NCI-H510A treated with DMSO at 0.1 percent for 48 hours (cell line): ENCODE measurements around the gene CDH19.
"Not testable (repeated sequence)": the region's sequence is repeated elsewhere in the genome, so short reads cannot be mapped to it uniquely, and the experiment has no call there.

ENCODE experiments used
- DNase-seq: peaks from one replicate; lab custom pipeline; 2025; lab: John Stamatoyannopoulos, UW

The CDH19 gene

DNA sequence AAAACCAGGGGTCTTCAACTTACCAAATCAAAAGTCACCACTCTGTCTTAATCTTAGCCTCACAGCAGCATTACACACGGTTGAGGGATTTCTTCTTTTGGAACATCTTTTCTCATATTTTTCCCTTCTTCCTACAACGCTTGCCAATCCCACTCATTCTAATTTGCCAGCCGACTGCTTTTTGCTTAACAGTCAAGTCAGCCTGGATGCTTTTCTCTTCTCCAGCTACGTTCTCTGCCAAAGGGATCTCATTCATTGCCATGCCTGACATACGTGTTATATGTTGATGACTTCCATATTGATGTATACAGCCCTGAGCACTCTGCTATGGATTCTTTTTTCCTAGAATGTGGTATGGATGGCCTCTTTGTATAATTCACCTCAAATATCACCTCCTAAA lies 37.3 kb downstream of the CDH19 start:
- DNase-seq = no peak

DNA sequence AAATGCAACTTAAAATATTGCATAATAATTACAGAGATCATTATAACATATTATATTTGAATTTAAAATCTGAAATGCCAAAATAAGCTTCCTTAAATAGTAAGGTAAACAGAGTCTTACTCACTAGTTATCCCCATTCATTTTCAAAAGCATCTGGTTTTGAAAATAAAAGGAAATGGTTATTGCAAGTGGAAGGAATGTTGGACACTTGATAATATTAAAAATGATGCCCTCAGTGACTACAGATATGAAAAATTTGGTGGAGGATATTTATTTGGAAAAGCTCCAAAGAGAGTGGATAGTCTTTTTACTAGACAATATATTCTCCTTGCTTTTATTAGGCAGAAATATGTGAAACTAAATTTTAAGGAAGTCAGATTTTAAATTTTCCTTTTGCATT lies 39.7 kb downstream of the CDH19 start:
- no peak for DNase-seq

DNA sequence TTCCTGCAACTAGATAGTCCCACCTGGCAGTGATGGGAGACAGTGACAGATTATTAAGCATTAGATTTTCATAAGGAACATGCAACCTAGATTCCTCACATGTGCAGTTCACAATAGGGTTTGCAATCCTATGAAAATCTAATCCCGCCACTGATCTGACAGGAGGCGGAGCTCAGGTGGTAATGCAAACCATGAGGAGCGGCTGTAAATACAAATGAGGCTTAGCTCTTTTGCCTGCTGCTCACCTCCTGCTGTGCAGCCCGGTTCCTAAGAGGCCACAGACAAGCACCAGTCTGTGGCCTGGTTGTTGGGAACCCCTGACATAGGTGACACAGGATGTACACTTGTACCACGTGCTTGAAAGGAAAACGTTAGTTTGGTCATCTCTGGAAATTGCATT lies 41.6 kb downstream of the CDH19 start:
- no peak for DNase-seq

DNA sequence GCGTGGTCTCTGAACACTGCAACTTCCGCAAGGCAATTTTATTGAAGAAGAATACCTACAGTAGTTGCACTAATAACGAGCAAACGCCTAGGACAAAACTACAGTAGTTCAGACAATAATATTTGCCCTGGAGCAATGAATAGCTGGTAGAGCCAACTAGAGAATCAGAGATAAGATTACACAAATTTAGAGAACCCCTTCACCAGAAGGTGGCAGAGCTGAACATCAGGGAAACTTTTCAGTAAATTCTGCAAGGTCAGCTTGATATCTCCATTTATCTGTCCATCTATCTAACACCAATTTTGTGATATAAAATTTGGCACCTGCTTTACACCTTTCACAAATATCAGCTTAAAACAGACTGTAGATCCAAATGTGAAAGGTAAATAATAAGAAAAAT lies 43.8 kb downstream of the CDH19 start:
- no peak for DNase-seq

DNA sequence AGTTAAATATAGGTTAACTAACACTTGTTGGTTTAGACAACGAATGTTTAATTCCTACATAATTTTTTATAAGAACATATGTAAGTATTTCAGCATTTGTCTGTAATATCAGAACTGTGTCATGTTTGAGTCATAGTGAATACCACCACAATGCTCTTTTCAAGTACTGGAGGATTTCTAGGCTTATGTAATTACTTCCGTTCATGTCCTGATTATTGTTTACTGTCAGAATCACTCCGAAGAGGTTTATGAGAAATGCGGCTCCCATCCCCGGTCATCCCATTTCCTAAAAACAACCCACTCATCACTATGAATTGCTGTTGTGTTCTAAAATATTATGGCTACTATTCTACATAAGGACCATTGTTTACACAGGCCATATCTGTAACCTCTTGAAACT lies 45.1 kb downstream of the CDH19 start:
- DNase-seq = no peak

DNA sequence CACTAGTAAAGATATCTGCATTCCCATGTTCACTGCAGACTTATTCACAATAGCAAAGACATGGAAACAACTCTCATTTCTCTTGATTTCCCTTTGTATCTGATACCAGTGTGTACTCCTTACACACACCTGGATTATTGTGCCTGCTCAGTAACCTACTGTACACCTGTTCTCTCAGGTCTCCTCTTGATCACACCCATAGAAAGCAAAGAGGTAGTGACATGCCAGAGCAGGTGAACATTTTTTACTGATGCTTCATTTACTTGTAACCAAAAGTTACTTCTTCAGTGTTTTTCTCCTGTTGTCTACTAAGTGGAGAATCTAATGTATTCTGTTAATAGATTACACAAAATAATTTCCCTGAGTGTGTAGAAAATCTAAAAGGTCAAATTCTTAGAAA lies 46.8 kb downstream of the CDH19 start:
- no peak for DNase-seq

DNA sequence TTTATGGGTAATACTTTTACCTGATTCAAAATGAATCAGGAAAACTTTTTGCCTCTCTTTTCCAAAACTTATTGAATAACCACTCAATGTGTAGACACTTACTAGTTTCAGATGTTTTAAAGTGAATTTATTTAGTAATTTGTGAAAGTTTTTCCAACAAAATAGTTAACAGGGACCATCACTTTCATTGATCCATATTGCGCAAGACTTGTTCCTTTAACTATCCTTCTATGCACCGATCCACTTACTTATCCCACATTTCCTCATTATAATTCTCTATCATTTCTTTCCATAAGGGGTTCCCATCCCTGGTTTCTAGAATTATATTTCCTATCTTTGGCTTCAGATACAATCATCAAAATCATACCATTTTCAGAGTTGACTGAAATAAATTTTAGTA lies 48.3 kb downstream of the CDH19 start:
- DNase-seq = no peak

DNA sequence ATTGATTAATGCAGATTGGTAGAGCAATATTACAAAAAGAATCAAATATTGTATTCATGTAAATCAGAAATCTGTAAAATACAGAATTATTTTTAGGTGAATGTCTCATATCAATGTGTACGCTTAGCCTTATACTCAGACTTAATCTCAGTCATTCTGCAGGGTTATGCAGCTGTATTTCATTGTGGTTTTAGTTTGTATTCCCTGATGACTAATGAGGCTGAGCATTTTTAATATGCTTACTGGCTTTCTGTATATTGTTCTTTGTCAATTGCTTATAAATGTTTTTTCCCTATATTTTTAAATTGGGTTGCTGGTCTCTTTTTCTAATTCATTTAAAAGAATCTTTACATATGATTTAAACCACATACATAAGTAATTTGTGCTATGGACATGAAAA lies 50.1 kb downstream of the CDH19 start:
- no peak for DNase-seq

DNA sequence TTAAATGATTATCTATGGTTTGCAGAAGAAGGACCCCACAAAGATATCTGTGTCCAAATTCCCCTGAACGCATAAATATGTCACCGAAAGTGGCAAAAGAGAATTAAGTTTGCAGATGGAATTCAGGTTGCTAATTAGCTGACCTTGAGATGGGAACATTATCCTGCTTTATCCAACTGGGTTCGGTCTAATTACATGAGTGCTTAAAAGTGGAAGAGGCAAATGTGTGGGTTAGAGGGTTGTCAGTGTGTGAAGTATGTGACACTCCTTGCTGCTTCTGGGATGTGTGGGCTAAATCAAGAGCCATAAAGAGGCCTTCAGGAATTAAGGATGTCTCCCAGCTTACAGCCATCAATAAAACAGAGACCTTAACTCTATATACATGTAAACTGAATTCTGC lies 53.5 kb downstream of the CDH19 start:
- no peak for DNase-seq

DNA sequence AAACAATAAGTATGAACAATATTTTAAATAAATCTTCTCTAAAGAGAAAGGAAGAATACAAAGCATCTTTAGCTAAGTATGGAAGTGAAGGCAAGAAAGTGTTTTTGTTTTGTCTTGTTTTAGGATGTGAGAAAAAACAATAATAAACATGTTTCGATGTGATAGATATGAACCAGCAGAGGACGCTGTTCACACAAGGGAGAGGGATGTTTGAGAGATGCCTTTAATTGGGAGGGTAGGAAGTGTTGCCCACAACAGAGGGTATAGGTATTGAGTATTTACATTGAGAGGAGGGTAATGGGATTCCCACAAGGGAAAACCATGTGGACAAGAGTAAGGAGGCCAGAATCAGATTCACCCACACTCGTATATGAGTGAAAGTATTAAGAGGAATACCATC lies 55.1 kb downstream of the CDH19 start:
- no peak for DNase-seq

DNA sequence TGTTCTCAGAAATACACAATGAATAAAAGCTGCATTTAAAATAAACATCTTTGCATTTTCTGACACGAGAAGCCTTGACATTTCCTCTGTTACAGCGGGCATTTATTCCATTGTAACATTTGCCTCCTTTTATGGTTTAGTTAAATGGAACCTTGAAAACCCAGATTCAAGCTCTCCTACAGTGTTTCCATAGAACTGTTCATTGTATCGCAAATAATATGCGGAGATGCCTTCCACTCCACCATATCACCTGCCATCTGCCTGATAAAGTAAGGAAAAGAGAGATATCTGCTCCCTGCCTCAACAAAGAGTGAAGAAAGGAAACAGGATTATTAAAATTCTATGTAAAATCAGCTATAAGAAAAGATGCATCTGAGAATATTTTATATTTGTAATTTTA lies 69.8 kb downstream of the CDH19 start:
- DNase-seq = no peak

DNA sequence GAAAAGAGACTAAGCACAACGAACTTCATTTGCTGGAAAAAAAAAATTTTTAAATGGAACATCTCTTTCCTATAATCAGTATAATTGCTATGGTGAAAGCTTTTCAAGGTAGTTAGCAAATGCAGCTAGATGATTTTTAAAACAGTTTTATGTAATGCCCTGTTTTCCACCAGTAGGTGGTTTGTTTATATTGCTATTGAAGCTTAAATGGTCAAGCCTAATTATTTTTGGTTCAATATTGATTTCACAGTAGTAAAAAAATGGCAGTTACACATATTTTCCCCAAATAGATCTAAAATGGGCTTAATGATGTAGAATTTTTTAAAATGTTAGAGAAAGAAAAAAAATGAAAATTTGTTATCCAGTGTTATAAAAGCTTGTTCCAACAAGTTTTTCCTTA lies 70.2 kb downstream of the CDH19 start:
- DNase-seq = no peak

DNA sequence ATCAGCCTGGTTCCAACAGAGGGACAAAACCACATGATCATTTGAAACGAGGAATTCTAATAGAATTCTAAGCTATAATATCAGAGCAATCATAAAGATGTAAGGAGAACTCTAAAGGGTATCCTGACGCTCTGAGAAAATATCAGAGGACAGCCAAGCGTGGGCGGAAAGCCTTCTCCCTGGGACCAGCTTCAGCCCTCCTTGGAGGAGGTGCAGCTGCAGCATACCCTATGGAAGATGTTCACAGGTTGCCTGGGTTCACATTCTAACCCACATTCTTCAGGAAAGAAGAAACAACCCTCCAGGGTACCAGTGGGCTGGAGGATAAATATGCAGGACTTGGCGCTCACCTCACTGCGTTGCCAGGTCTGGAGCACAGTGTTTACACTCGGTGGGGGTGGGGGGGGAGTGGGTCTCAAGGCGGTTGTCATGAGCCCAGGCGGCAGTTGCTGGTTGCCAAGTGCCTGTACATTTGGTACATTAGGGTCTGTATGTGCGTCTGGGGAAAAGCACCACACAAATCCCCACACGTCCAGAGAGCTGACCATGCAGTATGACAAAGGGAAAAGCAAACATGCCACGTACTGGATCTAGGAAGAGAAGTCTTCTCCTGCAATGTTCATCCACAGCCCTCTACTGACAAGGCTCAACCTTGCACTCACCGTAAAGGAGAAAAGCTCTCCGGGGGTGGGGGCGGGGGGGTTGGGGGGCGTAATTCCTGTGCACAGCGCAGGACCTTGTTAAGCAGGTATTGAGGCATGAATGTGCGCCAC lies 80.5 kb downstream of the CDH19 start:
- no peak for DNase-seq

DNA sequence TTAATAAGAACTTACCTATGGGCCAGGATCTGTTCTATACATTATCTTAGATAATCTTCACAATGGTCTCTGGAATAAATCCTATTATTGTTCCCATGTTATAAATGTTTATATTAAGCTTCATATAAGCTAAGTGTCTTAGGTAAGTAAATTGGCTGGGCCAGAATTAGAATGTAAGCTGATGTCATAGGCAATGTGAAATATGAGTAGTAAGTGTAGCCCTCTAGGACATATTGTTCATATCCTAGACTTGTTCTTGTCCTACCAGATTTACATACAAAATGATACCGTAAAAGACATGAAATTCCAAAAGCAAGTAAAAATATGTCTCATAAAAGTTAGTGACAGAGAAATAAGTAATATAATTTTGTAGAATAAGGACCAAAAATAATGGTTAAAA lies 89.9 kb downstream of the CDH19 start:
- DNase-seq = no peak

DNA sequence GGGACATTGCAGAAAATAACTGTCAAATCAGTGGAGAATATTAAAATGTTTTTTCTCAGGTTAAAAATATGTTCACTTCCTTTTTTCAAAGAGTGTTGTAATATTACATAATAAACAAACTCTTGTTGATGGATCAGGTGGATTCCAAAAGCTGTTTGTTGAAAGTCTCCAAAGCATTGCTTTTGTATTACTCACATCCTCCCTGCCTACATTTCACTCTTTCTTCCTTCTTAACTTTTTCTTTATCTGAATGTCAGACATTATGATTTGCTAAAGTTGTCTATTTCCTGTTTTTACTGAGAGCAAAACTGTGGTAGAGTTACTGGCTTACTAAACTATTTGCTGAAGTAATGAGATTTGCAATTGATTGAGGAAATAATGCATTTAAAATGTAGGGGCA lies 92.1 kb downstream of the CDH19 start:
- no peak for DNase-seq

DNA sequence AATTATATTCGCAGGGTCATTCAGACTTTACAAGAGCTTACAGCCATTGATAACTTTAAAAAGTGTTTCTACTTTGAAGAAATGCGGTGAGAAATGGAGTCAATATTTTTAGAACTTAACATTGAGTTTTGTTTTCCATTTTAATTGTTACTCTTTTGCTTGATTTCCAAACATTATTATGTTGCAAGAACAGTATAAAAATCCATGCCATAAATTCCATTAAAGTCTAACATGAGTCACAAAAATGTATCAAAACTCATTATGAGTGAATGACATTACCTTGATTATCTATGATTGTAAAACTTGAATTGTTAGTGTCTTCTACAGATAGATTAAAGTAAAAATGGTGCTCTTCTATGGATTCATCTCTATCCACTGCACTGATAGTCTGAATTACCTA lies 92.6 kb downstream of the CDH19 start:
- DNase-seq = no peak

DNA sequence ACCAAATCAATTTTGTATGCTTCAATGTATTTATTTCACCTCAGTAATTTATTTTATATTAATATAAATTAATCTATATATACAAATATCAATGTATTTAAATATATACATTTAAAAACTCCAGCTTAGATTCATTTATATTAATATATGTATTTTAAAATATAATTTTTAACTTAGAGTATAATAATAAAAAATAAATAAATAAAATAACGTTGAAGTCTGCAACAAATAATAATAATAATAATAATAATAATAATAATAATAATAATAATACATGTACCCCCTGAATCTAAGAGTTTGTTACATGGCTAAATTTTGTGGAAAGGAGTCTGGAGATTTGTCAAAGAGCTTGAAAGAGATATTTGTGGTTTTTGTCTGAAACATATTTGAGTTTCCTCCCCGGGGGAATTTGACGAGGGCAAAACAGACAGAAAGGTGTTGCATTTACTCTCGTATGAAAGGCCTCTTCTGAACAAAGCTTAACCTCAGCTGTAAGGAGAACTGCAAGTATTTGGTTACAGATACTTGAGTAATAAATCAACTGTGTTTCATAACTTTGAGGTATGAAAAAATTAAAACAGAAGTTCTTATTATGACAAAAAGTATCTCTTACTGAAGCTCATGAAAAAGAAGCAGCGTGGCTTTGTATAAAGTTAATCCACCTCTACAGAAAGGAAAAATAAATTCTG lies 93.4 kb downstream of the CDH19 start:
- DNase-seq = no peak

DNA sequence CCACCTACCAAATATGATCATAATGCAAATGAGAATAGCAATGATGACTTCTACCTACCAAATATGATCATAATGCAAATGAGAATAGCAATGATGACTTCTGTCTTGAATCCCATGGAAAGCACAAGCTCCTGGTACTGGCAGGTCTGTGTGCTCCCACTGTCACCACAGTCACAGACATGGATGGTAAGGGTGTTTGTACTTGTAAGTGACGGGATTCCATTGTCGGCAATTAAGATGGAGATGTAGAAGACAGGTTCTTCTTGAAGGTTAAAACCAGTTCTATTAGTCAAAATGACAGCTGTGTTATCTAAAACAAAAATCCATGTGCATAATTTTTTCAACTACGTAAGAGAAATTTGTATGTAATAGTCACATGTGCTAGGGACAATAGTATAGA lies 95.0 kb downstream of the CDH19 start:
- DNase-seq = no peak

DNA sequence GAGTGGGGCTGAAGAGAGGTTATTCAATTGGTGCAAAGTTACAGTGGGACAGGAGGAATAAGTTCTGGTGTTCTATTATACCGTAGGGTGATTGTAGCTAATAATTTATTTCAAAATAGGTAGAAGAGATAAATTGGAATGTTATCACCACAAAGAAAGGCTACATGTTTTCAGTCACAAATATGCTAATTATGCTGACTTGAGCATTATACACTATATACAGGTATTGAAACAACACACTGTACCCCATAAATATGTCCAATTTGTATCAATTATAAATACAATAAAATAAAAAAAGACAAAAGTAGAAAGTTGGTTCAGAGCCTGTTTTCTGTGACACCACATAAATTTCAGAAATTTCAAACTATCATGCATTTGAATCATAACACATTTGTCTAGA lies 97.7 kb downstream of the CDH19 start:
- no peak for DNase-seq

DNA sequence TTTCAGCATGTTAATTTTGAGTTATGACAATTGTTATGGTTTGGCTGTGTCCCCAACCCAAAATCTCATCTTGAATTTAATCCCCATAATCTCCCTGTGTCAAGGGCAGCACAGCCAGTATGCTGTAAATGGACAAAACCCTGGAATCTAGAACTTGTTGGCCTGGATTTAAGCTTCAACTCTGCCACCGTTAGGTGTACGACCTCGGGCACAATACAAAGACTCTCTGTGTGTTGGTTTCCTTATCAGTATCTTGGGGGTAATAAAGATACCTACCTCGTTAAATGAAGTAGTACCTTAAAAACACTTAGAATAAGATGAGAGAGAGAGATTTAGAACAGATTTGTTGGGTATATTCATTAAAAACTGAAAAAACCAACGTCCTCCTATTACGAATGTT lies 106.5 kb downstream of the CDH19 start:
- DNase-seq = no peak

DNA sequence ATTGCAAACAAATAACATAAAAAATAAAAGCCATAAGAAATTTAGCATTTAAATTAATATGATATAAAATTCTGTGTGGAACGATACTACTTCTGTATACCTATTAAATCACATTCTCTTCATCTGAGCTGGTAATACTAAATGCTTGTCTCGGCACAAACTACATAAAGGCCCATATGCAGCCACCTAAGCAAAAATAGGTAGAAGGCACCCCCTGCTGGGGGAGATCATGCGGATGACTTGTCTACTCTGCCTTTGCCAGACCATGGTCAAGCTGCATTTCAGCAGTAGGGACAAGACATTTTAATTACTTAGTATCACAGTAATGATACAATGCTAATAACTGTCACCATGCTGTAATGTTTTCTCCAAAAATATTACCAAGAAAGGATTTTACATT lies 108.0 kb downstream of the CDH19 start:
- peak; percentile 87 for DNase-seq

DNA sequence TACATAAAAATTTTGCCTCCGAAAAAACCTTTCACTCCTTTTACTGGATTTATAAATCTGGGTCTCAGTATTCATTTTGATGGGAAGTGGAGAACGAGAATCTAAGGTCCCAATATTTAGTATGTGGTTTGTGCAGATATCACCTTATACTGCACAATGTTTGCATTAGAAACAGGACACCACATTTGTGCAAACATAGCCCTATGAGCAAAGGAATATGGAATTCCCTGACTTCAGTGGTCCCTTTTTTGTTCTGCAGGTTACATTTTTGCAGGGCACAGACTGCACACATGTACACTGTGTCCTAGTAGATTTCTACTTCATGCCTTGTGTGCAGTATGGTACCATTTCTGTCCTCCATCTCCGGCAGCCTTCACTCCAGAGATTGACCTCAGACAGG lies 130.0 kb downstream of the CDH19 start:
- no peak for DNase-seq

DNA sequence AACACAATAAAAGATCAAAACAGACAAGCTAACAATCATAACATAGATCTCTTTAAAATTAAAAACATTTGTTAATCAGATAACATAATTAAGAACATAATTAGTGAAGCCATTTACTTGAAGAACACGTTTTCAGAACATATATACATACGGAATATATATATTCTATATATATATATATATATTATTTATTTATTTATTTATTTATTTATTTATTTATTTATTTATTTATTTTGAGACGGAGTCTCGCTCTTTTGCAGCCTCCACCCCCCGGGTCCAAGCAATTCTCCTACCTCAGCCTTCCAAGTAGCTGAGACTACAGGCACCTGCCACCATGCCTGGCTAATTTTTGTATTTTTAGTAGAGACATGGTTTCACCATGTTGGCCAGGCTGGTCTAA lies 137.7 kb downstream of the CDH19 start:
- not testable (repeated sequence) for DNase-seq

DNA sequence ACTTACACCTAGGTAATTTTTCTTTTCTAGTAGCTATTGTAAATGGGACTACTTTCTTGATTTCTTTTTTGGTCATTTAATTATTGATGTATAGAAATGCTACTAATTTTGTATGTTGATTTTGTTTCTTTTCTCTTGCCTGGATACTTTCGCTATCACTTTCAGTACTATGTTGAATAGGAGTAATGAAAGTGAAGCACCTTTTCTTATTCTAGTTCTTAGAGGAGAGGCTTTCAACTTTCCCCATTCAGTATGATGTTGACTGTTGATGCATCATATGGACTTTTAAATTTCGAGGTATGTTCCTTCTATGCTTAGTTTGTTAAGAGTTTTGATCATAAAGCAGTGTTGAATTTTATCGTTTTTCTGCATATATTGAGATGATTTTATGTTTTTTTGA lies 142.5 kb downstream of the CDH19 start:
- DNase-seq = no peak
